ENCODE results near the gene PACS2. TPM values are rescaled to one million over a fixed set of nuclear protein-coding genes. Genes with fewer than 3 reads are reported as not detected.

Gene PACS2
- total and polyA plus RNA-seq, 2 of the 4 experiments (the other 2 are of a cell fraction), result 15.6 to 32.2 TPM

DNA sequence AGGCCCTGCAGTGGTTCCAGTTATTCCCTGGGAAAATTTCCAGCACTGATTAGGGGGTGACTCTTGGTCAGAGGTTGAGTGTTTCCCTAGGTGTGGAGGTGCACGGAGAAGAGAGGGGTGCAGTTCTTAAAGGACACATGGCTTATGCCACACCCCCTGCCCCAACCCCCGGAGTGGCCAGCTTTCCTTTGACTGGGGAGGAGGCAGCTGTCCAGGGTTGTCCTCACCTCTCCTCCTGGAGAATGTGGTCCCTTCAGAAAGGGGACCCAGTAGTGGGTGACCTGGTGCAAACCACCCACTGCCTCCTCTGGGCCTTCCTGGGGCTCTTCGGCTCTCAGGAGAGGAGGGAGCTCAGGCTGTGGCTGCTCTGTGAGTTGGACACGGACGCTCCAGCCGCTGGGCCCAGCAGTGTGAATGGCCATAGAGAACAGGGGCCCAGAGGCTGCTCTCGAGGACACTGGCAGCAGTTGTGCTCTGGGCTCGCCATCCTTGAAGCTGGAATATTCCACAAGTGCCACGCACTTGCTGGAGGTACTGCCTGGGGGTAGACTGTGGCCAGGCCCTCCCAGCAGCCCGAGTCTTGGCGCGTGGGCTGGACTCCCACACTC, 13.6 kb downstream of the PACS2 start:
- H2BK5ac ChIP-seq (ENCODE audit: low read depth, low read length, poor library complexity, severe bottlenecking), result no peak overlapping the region
- dilution Hi-C loops (cut with HindIII; ENCODE audit: low sequenced_read_pairs, unreplicated experiment), result no loop called here
- H3K27ac ChIP-seq (ENCODE audit: insufficient read depth, low read length), result no peak overlapping the region
- H4K91ac ChIP-seq (ENCODE audit: insufficient read depth, low read depth, low read length), result no peak overlapping the region
- no peak overlapping the region for H3K18ac ChIP-seq (ENCODE audit: low read depth, low read length)
- H3K9me3 ChIP-seq (ENCODE audit: control insufficient read depth, insufficient read depth, low read length), result no peaks in the 10 kb centered on the region; the same call in 1 of the 2 replicates
- no peak overlapping the region for H3K4me2 ChIP-seq (ENCODE audit: low read depth, low read length)
- H4K8ac ChIP-seq (ENCODE audit: low read depth in 2 of 2, low read length in 2 of 2), result no peak overlapping the region
- H3K23ac ChIP-seq (ENCODE audit: low read depth, low read length), result no peak overlapping the region
- H2BK15ac ChIP-seq (ENCODE audit: low read depth, low read length), result no peak overlapping the region
- H2AK5ac ChIP-seq (ENCODE audit: low read depth, low read length), result no peak overlapping the region
- no TSS peak for BruUV-seq (replicated peaks)
- no peak overlapping the region for H2BK120ac ChIP-seq (ENCODE audit: low read depth, low read length)
- ChIA-PET POLR2A (ENCODE audit: unreplicated experiment) (no interaction called here), CTCF (no interaction called here)
- H3K9me1 ChIP-seq (ENCODE audit: insufficient read depth, low read length), result peaks cover 11% of the 10 kb centered on the region; the same call in 1 of the 2 replicates
- H3K4me1 ChIP-seq (ENCODE audit: control insufficient read depth, insufficient read depth, low read length), result peaks cover 8% of the 10 kb centered on the region
- no peak for DNase-seq
- H3K56ac ChIP-seq (ENCODE audit: extremely low read depth, insufficient read depth, low read length), result no peak overlapping the region
- H3K79me1 ChIP-seq (ENCODE audit: low read depth in 1 of 2, low read length in 2 of 2), result peaks cover 15 to 75% of the 10 kb centered on the region in 2 experiments
- WGBS, 2 experiments (ENCODE audit: extremely low coverage in 2 of 2, insufficient read length in 1 of 2), result 93% methylated on average over 2 of the region's 12 CpGs; no CpG with 5 or more reads in 1 of the 2 experiments
- no peak for ATAC-seq (ENCODE audit: low read depth)
- no peak overlapping the region for H2BK20ac ChIP-seq (ENCODE audit: low read depth, low read length)
- no peaks in the 10 kb centered on the region; the same call in 1 of the 2 replicates for H3K36me3 ChIP-seq (ENCODE audit: control insufficient read depth, insufficient read depth, low read length)
- TF ChIP-seq MXI1 (IDR thresholded peaks at IDR 0.05; ENCODE audit: borderline replicate concordance, low read depth, low read length) (no peak), RFX5 (IDR thresholded peaks at IDR 0.05; ENCODE audit: low read depth, low read length) (no peak), POLR2A (IDR thresholded peaks at IDR 0.05; ENCODE audit: low read depth, low read length) (no peak), NFE2L2 (IDR thresholded peaks at IDR 0.05; ENCODE audit: low read depth, low read length) (no peak), CEBPB (IDR thresholded peaks at IDR 0.05; ENCODE audit: low read depth, low read length) (no peak)
- TF ChIP-seq, protein P1, sequence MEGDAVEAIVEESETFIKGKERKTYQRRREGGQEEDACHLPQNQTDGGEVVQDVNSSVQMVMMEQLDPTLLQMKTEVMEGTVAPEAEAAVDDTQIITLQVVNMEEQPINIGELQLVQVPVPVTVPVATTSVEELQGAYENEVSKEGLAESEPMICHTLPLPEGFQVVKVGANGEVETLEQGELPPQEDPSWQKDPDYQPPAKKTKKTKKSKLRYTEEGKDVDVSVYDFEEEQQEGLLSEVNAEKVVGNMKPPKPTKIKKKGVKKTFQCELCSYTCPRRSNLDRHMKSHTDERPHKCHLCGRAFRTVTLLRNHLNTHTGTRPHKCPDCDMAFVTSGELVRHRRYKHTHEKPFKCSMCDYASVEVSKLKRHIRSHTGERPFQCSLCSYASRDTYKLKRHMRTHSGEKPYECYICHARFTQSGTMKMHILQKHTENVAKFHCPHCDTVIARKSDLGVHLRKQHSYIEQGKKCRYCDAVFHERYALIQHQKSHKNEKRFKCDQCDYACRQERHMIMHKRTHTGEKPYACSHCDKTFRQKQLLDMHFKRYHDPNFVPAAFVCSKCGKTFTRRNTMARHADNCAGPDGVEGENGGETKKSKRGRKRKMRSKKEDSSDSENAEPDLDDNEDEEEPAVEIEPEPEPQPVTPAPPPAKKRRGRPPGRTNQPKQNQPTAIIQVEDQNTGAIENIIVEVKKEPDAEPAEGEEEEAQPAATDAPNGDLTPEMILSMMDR (conservative IDR thresholded peaks at IDR 0.05; ENCODE audit: low read depth, low read length), result no peak
- no peak overlapping the region for H3K4me3 ChIP-seq (ENCODE audit: insufficient read depth, low read depth, low read length)
- H3K9ac ChIP-seq (ENCODE audit: low read depth, low read length), result no peak overlapping the region
- peaks cover 69% of the 10 kb centered on the region for H4K20me1 ChIP-seq (ENCODE audit: insufficient read depth, low read length)
- in situ Hi-C loops (cut with MboI; ENCODE audit: low sequenced_read_pairs), result no loop called here
- H2AFZ ChIP-seq (replicated peaks; ENCODE audit: low read length, poor library complexity), result no peak overlapping the region
- H3K4ac ChIP-seq (ENCODE audit: low read depth, low read length), result no peak overlapping the region
- no peak overlapping the region for H2AK9ac ChIP-seq (replicated peaks; ENCODE audit: low read depth, low read length, poor library complexity)
- intact Hi-C loops (cut with micrococcal nuclease), result no loop called here
- no peak overlapping the region for H4K5ac ChIP-seq (ENCODE audit: low read depth, low read length)
- H3K14ac ChIP-seq (replicated peaks; ENCODE audit: low read depth, low read length), result no peak overlapping the region
- no peaks in the 10 kb centered on the region for H3K27me3 ChIP-seq (ENCODE audit: control insufficient read depth, insufficient read depth, low read length)

Data from IMR-90 (cell line).